ENCODE measurements around the gene KANSL1.
"Not testable (repeated sequence)": the region's sequence is repeated elsewhere in the genome, so short reads cannot be mapped to it uniquely, and the experiment has no call there.

KANSL1 gene, protein sequence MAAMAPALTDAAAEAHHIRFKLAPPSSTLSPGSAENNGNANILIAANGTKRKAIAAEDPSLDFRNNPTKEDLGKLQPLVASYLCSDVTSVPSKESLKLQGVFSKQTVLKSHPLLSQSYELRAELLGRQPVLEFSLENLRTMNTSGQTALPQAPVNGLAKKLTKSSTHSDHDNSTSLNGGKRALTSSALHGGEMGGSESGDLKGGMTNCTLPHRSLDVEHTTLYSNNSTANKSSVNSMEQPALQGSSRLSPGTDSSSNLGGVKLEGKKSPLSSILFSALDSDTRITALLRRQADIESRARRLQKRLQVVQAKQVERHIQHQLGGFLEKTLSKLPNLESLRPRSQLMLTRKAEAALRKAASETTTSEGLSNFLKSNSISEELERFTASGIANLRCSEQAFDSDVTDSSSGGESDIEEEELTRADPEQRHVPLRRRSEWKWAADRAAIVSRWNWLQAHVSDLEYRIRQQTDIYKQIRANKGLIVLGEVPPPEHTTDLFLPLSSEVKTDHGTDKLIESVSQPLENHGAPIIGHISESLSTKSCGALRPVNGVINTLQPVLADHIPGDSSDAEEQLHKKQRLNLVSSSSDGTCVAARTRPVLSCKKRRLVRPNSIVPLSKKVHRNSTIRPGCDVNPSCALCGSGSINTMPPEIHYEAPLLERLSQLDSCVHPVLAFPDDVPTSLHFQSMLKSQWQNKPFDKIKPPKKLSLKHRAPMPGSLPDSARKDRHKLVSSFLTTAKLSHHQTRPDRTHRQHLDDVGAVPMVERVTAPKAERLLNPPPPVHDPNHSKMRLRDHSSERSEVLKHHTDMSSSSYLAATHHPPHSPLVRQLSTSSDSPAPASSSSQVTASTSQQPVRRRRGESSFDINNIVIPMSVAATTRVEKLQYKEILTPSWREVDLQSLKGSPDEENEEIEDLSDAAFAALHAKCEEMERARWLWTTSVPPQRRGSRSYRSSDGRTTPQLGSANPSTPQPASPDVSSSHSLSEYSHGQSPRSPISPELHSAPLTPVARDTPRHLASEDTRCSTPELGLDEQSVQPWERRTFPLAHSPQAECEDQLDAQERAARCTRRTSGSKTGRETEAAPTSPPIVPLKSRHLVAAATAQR (N-terminal part only)

DNA sequence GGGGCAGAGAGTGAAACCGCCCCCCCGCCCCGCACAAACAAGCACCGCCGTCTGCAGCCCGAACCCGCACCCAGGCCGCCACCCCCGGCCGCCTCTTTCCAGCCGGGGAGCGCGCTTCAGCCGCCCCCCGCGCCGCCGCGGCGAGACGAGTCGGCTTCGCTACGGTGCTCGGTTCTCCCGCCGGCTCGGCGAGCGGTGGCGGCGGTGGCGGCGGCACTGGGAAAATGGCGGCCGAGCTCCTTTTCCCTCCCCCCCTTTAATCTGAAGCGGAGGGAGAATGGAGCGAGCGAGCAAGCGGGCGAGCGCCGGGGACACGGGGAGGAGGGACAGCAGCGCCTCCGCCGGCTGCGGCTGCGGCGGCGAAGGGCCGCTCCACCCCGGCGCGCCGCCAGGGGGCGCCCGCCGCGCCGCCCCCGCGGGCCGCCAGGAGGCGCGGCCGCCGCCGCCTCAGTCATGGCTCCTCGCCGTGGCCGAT lies at the start of gene KANSL1:
TSS of gene KANSL1 (minus strand) at position 279 of the 475 bp plus-strand sequence. CDS start 21,286 bp downstream, outside the sequence.
- in situ Hi-C loops (cut with MboI; ENCODE audit: low pct_unique_long_range_greater_than_20kb, low sequenced_read_pairs, unreplicated experiment), result no loop called here

DNA sequence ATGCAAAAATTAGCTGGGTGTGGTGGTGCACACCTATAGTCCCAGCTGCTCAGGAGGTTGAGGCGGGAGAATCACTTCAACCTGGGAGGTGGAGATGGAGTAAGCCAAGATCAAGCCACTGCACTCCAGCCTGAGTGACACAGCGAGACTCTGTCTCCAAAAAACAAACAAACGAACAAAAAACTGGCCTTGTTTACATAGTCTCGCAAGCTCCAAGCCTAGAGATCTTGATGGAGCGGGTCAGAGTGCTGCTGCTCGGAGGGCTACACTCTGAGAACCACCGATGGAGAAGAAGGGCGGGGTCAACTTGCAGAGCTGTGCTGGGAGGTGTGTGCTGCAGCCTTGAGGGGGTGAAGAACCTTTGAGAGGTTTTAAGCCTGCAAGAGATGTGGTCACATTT lies 38.1 kb upstream of the KANSL1 start:
- DNase-seq (ENCODE audit: low spot score); in situ Hi-C loops (cut with MboI; ENCODE audit: low pct_unique_long_range_greater_than_20kb, low sequenced_read_pairs, unreplicated experiment): not testable (repeated sequence)

More for the DNA sequence above, at the start of gene KANSL1:
- DNase-seq (ENCODE audit: low spot score), result peak; percentile 98
- peak; percentile 94 for TF ChIP-seq CTCF (IDR thresholded peaks at IDR 0.05; ENCODE audit: extremely low read depth, insufficient read depth, missing control alignments)

- peak; percentile 91 for DNase-seq (ENCODE audit: low spot score)
- in situ Hi-C loops (cut with MboI; ENCODE audit: low pct_unique_long_range_greater_than_20kb, low sequenced_read_pairs, unreplicated experiment), result not testable (repeated sequence)
Measured at GRCh38 chr17:46225274-46225794, 32.1 kb upstream of the KANSL1 start.

GRCh38 chr17:46224864-46225263 lies 31.6 kb upstream of the KANSL1 start:
- DNase-seq (ENCODE audit: low spot score); in situ Hi-C loops (cut with MboI; ENCODE audit: low pct_unique_long_range_greater_than_20kb, low sequenced_read_pairs, unreplicated experiment): not testable (repeated sequence)

- DNase-seq (ENCODE audit: low spot score); in situ Hi-C loops (cut with MboI; ENCODE audit: low pct_unique_long_range_greater_than_20kb, low sequenced_read_pairs, unreplicated experiment): not testable (repeated sequence)
Measured at GRCh38 chr17:46223041-46223440, 29.8 kb upstream of the KANSL1 start.

DNA sequence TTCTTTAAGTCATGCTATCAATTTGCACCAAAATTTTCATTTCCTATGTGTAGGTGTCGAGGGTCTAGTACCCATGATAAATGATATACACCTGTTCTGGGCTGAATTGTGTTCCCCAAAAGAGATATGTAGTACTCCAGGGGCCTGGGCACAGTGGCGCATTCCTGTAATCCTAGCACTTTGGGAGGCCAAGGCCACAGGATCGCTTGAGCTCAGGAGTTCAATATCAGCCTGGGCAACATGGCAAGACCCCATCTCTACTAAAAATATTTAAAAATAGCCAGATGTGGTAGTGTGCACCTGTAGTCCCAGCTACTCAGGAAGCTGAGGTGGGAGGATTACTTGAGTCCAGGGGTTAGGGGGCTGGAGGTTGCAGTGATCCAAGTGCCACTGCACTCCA lies 23.5 kb upstream of the KANSL1 start:
- in situ Hi-C loops (cut with MboI; ENCODE audit: low pct_unique_long_range_greater_than_20kb, low sequenced_read_pairs, unreplicated experiment), result loop anchor here (10.0 kb wide), 1 partner anchor 212 kb away; no protein-coding TSS in a partner anchor
- no peak for TF ChIP-seq CTCF (IDR thresholded peaks at IDR 0.05; ENCODE audit: extremely low read depth, insufficient read depth, missing control alignments)
- DNase-seq (ENCODE audit: low spot score), result no peak

- peak; percentile 72 for DNase-seq (ENCODE audit: low spot score)
- TF ChIP-seq CTCF (IDR thresholded peaks at IDR 0.05; ENCODE audit: extremely low read depth, insufficient read depth, missing control alignments), result peak; percentile 81
- in situ Hi-C loops (cut with MboI; ENCODE audit: low pct_unique_long_range_greater_than_20kb, low sequenced_read_pairs, unreplicated experiment), result loop anchor here (5.0 to 10.0 kb wide), 2 partner anchors 208 to 884 kb away; no protein-coding TSS in a partner anchor
Measured at GRCh38 chr17:46212634-46213435, 19.6 kb upstream of the KANSL1 start.

DNA sequence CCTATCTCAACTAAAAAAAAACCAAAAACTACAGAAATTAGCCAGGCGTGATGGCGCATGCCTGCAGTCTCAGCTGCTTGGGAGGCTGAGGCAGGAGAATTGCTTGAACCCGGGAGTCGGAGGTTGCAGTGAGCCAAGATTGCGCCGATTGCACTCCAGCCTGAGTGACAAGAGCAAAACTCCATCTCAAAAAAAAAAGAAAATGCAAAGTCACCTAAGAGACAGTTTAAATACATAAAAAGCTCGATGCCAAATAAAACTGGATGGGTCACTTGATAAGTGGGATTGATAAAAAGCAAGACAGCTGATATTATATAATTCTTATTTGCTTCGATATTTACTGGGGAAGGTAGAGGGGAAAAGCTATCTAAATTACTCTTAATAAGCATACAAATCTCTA lies 15.8 kb upstream of the KANSL1 start:
- TF ChIP-seq CTCF (IDR thresholded peaks at IDR 0.05; ENCODE audit: extremely low read depth, insufficient read depth, missing control alignments), result no peak
- in situ Hi-C loops (cut with MboI; ENCODE audit: low pct_unique_long_range_greater_than_20kb, low sequenced_read_pairs, unreplicated experiment), result no loop called here
- no peak for DNase-seq (ENCODE audit: low spot score)
